HT1080 (cell line): ENCODE data around the gene MAP1S. TPM values are rescaled to one million over a fixed set of nuclear protein-coding genes. Genes with fewer than 3 reads are reported as not detected.

Experiments used
- DNase-seq: peaks from one replicate; pipeline ENCODE4 v3.0.0-alpha.2; 2015; ENCODE audit warnings: low read depth
- total RNA-seq: library from RNA; depleted of rRNA; stranded (reverse); fragments of >200 nt; shearing (Covaris generic); gene quantifications from 2 replicates; pipeline ENCODE4 v1.2.3, GENCODE V29; 2014

MAP1S gene
- total RNA-seq, 1 experiment from 2014 or later, result 45.0 TPM

- DNase-seq, result no peak
These were observed 31.2 kb upstream of the MAP1S start, which contains the start of gene UNC13A for GRCh38 chr19:17687857-17688784. Gene UNC13A (minus strand): TSS chr19:17688354. CDS start chr19:17688199, 155 bp downstream.

GRCh38 chr19:17688853-17689595 is 30.3 kb upstream of the MAP1S start:
- DNase-seq, result no peak

- DNase-seq, result no peak
These were observed 26.7 kb upstream of the MAP1S start for GRCh38 chr19:17692566-17692965.

GRCh38 chr19:17695198-17695597 is 24.1 kb upstream of the MAP1S start:
- DNase-seq, result no peak

GRCh38 chr19:17703824-17704463 is 15.3 kb upstream of the MAP1S start:
- DNase-seq, result peak; percentile 40

GRCh38 chr19:17706750-17707181 is 12.5 kb upstream of the MAP1S start:
- DNase-seq, result peak; percentile 26

- no peak for DNase-seq
These were observed 7.4 kb upstream of the MAP1S start for GRCh38 chr19:17711851-17712250.

- DNase-seq, result no peak
These were observed 2.9 kb upstream of the MAP1S start for GRCh38 chr19:17716309-17716929.

- no peak for DNase-seq
These were observed 732 bp upstream of the MAP1S start for GRCh38 chr19:17718550-17718946.

GRCh38 chr19:17719730-17720400 is 585 bp downstream of the MAP1S start:
- DNase-seq, result no peak

GRCh38 chr19:17720440-17720839 is 1.2 kb downstream of the MAP1S start:
- DNase-seq, result no peak

- no peak for DNase-seq
These were observed 1.9 kb downstream of the MAP1S start for GRCh38 chr19:17721111-17721628.

GRCh38 chr19:17721821-17722220 is 2.5 kb downstream of the MAP1S start:
- DNase-seq, result peak; percentile 82

- no peak for DNase-seq
These were observed 3.5 kb downstream of the MAP1S start for GRCh38 chr19:17722655-17723240.

GRCh38 chr19:17724655-17725054 is 5.4 kb downstream of the MAP1S start:
- DNase-seq, result no peak

- no peak for DNase-seq
These were observed 6.3 kb downstream of the MAP1S start for GRCh38 chr19:17725422-17726078.

- no peak for DNase-seq
These were observed 7.0 kb downstream of the MAP1S start for GRCh38 chr19:17726136-17726741.

GRCh38 chr19:17726964-17727773 is 7.9 kb downstream of the MAP1S start:
- DNase-seq, result no peak
